Muscle layer of duodenum (tissue), 2 donors: ENCODE results near the gene WHAMM.
"Not testable (repeated sequence)": the region's sequence is repeated elsewhere in the genome, so short reads cannot be mapped to it uniquely, and the experiment has no call there.

Experiments used
- H3K27ac ChIP-seq: one replicate; pipeline ENCODE4 v1.7.0; 2013; ENCODE audit warnings: mild to moderate bottlenecking, low read length
- H3K27me3 ChIP-seq: one replicate; pipeline ENCODE4 v1.7.0; 2013; ENCODE audit warnings: low read depth, mild to moderate bottlenecking, control low read depth, low read length
- H3K36me3 ChIP-seq, 2 donors: one replicate each; pipeline ENCODE4 v1.7.0; 2013; ENCODE audit warnings: low read length in 2 of 2, control low read depth in 1 of 2, mild to moderate bottlenecking in 1 of 2; ENCODE audit not compliant: insufficient read depth in 2 of 2, control insufficient read depth in 1 of 2
- H3K4me1 ChIP-seq, 2 donors: one replicate each; pipeline ENCODE4 v1.7.0; 2013; ENCODE audit warnings: low read length in 2 of 2, mild to moderate bottlenecking in 2 of 2, control low read depth in 1 of 2, moderate library complexity in 1 of 2; ENCODE audit not compliant: insufficient read depth in 2 of 2, control insufficient read depth in 1 of 2
- H3K4me3 ChIP-seq, 2 donors: one replicate each; pipeline ENCODE4 v1.7.0; 2013; ENCODE audit warnings: low read length in 2 of 2, low read depth in 1 of 2, mild to moderate bottlenecking in 1 of 2
- H3K9me3 ChIP-seq, 2 donors: one replicate each; pipeline ENCODE4 v1.7.0; 2013; ENCODE audit warnings: low read length in 2 of 2, control low read depth in 1 of 2, mild to moderate bottlenecking in 1 of 2; ENCODE audit not compliant: control insufficient read depth in 1 of 2
- donor health status: healthy.

The WHAMM gene

GRCh38 chr15:82855286-82856100, 46.1 kb downstream of the WHAMM start:
- Histone ChIP-seq H3K9me3 (no peaks in the 10 kb centered on the region), H3K36me3 (no peaks in the 10 kb centered on the region), H3K27ac (no peak overlapping the region), H3K4me1 (peaks cover 0 to 2% of the 10 kb centered on the region in 2 donors), H3K27me3 (no peaks in the 10 kb centered on the region), H3K4me3 (no peak overlapping the region)

DNA sequence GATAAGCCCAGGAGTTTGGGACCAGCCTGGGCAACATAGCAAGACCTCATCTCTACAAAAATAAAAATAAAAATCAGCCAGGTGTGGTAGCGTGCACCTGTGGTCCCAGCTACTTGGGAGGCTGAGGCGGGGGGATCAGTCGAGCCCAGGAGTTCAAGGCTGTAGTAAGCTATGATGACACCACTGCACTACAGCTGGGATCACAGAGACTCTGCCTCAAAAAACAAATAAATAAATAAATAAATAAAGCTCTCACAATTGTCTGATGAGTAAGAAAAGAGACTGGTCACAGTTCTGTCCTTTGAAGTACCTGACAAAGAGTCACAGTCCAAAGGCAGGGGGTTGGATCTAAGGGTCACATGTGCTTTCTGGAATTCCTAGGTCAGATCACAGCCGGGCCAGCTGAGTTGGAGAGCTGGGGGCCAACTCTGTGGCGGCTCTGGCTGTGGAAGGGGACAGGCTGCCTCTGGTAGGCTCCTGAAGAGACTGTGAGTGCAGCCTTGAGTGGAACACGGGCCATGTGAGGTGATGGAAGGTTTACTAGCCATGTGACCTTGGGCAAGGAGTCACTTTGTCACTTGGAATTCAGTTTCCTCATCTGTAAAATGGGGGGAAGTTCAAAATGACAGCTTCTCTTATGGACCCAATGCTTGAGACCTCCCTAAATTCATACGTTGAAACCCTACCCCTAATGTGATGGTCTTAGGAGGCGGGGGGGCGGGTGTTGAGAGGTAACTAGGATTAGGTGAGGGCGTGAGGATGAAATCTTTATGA, 47.2 kb downstream of the WHAMM start:
- Histone ChIP-seq H3K4me3 (no peak overlapping the region), H3K27me3 (no peaks in the 10 kb centered on the region), H3K9me3 (no peaks in the 10 kb centered on the region), H3K4me1 (no peaks in the 10 kb centered on the region), H3K27ac (no peak overlapping the region), H3K36me3 (no peaks in the 10 kb centered on the region)

- Histone ChIP-seq H3K36me3 (no peaks in the 10 kb centered on the region), H3K9me3 (no peaks in the 10 kb centered on the region), H3K4me3 (no peak overlapping the region), H3K4me1 (no peaks in the 10 kb centered on the region), H3K27ac (no peak overlapping the region), H3K27me3 (no peaks in the 10 kb centered on the region)
Measured at GRCh38 chr15:82858932-82859331, 49.5 kb downstream of the WHAMM start.

DNA sequence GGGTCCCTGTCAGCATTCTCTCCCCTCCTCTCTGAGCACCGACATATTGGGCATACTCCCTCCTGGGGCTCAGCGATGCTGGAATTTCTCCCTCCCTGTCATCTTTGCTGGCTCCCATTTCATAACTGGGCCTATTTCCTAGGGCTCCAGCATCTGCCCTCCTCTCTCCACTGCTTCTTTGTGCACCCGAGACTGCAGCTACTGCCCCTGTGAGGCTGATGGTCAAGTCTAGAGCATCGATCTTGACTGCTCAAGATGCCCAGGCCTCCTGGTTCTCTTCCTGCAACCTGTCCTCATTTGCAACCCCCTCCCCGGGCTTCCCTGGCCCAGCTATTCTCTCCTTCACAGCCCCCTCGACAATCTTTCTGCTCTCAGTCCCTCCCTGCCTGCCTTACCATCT, 53.5 kb downstream of the WHAMM start:
- no peaks in the 10 kb centered on the region for H3K9me3 ChIP-seq
- no peaks in the 10 kb centered on the region for H3K27me3 ChIP-seq
- H3K4me3 ChIP-seq = no peak overlapping the region
- no peaks in the 10 kb centered on the region for H3K36me3 ChIP-seq
- no peak overlapping the region for H3K27ac ChIP-seq
- no peaks in the 10 kb centered on the region for H3K4me1 ChIP-seq

- H3K36me3 ChIP-seq = no peaks in the 10 kb centered on the region
- no peak overlapping the region for H3K27ac ChIP-seq
- no peak overlapping the region for H3K4me3 ChIP-seq
- H3K9me3 ChIP-seq = no peaks in the 10 kb centered on the region
- no peaks in the 10 kb centered on the region for H3K27me3 ChIP-seq
- H3K4me1 ChIP-seq = no peaks in the 10 kb centered on the region
Measured at GRCh38 chr15:82864967-82865366, 55.5 kb downstream of the WHAMM start.

- H3K4me3 ChIP-seq, H3K27me3 ChIP-seq, H3K36me3 ChIP-seq, H3K27ac ChIP-seq, H3K9me3 ChIP-seq, H3K4me1 ChIP-seq: not testable (repeated sequence)
Measured at GRCh38 chr15:82865581-82865980, 56.2 kb downstream of the WHAMM start.

DNA sequence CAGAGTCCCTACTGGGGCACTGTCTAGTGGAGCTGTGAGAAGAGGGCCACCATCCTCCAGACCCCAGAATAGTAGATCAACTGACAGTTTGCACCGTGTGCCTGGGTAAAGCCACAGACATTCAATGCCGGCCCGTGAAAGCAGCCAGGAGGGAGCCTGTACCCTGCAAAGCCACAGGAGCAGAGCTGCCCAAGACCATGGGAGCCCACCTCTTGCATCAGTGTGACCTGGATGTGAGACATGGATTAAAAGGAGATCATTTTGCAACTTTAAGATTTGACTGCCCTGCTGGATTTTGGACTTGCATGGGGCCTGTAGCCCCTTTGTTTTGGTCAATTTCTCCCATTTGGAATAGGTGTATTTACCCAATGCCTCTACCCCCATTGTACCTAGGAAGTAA, 56.6 kb downstream of the WHAMM start:
- H3K9me3 ChIP-seq, H3K4me3 ChIP-seq, H3K4me1 ChIP-seq, H3K36me3 ChIP-seq, H3K27me3 ChIP-seq, H3K27ac ChIP-seq: not testable (repeated sequence)

DNA sequence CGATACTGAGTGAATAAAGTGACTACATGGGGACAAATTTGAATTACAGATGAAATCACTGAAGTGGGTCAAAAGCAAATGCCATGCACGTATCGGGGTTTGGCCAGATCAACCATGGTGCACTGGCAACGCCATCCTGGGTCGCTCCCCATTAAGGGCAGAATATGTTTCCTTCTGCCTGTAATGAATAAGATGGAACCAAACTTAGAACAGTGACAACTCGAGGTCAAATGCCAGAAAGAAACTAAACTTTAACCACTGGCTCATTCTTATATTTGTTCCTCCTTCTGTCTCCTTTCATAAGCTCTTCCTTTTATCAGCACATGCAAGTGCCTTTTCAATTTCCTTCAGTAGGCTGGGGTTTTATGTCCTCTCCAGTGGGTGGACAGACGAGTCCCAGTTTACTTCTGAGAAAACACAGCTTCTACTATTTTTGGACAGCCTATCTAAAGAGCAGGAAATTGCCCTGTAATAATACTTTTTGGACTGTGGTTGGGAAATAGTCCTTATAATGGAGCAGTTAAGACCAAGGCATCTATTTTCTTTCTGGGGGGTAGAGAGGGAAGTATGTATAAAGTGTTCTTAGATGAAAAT, 61.4 kb downstream of the WHAMM start:
- no peaks in the 10 kb centered on the region for H3K27me3 ChIP-seq
- H3K36me3 ChIP-seq = no peaks in the 10 kb centered on the region
- no peaks in the 10 kb centered on the region for H3K4me1 ChIP-seq
- no peak overlapping the region for H3K27ac ChIP-seq
- no peak overlapping the region for H3K4me3 ChIP-seq
- H3K9me3 ChIP-seq = no peaks in the 10 kb centered on the region

DNA sequence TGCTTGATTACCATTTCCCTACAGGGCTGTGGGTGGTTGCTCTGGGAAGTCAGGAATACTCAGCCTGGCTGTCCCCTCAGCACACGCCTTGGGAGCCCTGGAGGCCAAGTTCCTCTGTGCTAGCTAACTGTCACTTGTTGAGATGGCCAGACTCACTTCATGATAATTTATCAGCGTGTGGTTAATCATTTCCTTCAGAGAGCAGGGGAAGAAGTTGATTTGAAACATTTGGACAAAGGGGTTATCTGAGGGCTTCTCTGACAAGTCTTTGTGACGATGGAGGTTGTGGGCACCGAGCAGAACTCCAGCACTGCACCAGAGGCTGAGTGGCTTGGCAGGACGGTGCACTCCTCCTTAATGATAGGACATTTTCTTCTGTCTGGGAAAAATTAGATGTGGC, 61.9 kb downstream of the WHAMM start:
- Histone ChIP-seq H3K36me3 (no peaks in the 10 kb centered on the region), H3K27me3 (no peaks in the 10 kb centered on the region), H3K4me3 (no peak overlapping the region), H3K27ac (no peak overlapping the region), H3K4me1 (no peaks in the 10 kb centered on the region), H3K9me3 (no peaks in the 10 kb centered on the region)

DNA sequence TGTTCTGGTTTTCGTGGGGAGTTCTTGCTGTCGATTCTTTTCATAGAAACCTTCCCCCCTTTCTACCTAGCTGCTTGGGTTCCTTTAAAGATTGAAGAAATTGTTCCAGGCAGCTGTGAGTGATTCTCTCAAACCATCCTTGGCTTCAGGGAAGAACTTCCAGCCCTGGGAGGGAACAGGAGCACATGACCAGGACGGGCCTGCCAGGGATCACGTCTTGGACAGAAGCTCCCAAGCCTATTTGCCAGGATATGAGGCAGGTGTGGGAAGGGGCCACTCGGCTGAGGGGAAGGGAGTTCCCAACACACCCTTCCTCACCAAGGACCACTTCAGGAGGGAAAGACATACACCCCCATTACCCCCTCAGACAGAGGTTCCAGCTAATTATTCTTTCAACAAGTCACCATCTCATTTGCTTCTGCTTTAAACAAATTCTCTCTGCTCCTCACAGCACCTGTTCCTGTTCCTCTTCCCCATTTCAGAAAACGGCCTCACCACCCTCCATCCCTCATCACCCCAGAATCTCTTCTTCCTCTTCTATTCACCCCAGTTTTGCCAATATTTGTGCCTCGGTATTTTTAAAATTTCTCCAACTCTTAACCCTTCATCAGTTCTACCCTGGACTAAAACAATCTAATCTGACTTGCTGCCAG, 62.5 kb downstream of the WHAMM start:
- H3K9me3 ChIP-seq = no peaks in the 10 kb centered on the region
- H3K4me3 ChIP-seq = no peak overlapping the region
- no peak overlapping the region for H3K27ac ChIP-seq
- no peaks in the 10 kb centered on the region for H3K36me3 ChIP-seq
- H3K27me3 ChIP-seq = no peaks in the 10 kb centered on the region
- no peaks in the 10 kb centered on the region for H3K4me1 ChIP-seq

DNA sequence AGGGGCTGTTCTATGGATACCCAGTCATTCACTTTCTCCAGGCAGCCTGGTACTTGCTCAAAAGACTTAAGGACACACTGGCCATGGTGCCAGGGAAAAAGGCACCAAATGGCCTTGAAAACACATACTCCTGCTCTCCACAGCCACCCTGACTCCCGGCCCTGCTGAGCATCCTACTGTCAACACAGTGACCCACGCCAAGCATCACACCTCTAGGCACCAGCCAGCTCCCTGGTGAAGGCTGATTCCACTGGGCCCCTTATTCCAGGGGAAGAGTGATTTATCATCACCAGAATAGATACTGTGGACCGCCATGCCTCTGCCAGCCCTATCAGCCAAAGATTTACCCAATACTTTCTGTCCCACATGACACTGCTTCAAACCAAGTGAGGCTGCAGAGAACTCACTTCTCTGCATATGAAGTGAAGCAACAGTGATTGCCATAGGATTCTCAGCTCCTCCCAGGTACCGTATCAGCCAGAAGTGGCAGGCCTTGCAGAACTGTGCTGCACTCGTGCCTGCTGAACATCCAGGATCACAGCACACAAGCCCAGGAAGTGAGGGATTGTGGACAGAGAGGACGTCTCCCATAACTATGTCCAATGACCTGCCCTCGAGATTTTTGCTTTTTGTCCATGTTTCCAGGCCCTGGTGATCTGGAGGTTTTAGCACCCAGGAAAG, 63.7 kb downstream of the WHAMM start:
- H3K4me1 ChIP-seq = no peaks in the 10 kb centered on the region
- H3K4me3 ChIP-seq = no peak overlapping the region
- no peaks in the 10 kb centered on the region for H3K9me3 ChIP-seq
- no peak overlapping the region for H3K27ac ChIP-seq
- H3K27me3 ChIP-seq = no peaks in the 10 kb centered on the region
- H3K36me3 ChIP-seq = no peaks in the 10 kb centered on the region
